ENCODE results near the gene CDC26. TPM values are rescaled to one million over a fixed set of nuclear protein-coding genes. Genes with fewer than 3 reads are reported as not detected.
A peak's percentile ranks its signal among the peaks of the same experiment; 100 is the strongest.

Gene CDC26
- total and polyA plus RNA-seq, 3 donors from 2014 or later, result 17.9 to 27.5 (median 19.8) TPM

- WGBS, 2 donors, result 6% methylated on average over 17 to 20 of the region's 20 CpGs
- Histone ChIP-seq H3K27me3 (no peaks in the 10 kb centered on the region), H3K4me3 (peak overlapping the region; percentile 63 to 83), H3K4me1 (peaks cover 12% of the 10 kb centered on the region), H3K9me3 (no peaks in the 10 kb centered on the region), H3K27ac (peak overlapping the region; percentile 69 to 80), H3K36me3 (ENCODE audit: low read depth, missing control alignments) (no peaks in the 10 kb centered on the region)
- TF ChIP-seq CTCF (IDR thresholded peaks at IDR 0.05), result no peak
- no peak for TF ChIP-seq POLR2A (IDR thresholded peaks at IDR 0.05)
- intact Hi-C loops (cut with DNase I; ENCODE audit: low total_unique reads), result loop anchor here (5.0 kb wide), 1 partner anchor 45 kb away; no protein-coding TSS in a partner anchor
- no peak for DNase-seq
Measured at GRCh38 chr9:113221800-113222481, 53.4 kb downstream of the CDC26 start.

- Histone ChIP-seq H3K27ac (peak within 1 kb of the TSS; percentile 69 to 80), H3K4me1 (peaks cover 12% of the 10 kb centered on the region), H3K36me3 (ENCODE audit: low read depth, missing control alignments) (no peaks in the 10 kb centered on the region), H3K27me3 (no peaks in the 10 kb centered on the region), H3K4me3 (peak within 1 kb of the TSS; percentile 63 to 83), H3K9me3 (no peaks in the 10 kb centered on the region)
- 0 to 1% methylated on average over 19 to 65 of the region's 65 CpGs for WGBS, 2 donors
- TF ChIP-seq CTCF (IDR thresholded peaks at IDR 0.05) (no peak), POLR2A (IDR thresholded peaks at IDR 0.05) (peak; percentile 33)
- peak; percentile 99 for DNase-seq
- intact Hi-C loops (cut with DNase I; ENCODE audit: low total_unique reads), result loop anchor here (5.0 kb wide), 1 partner anchor 46 kb away; no protein-coding TSS in a partner anchor
Measured at GRCh38 chr9:113221003-113221799, 54.2 kb downstream of the CDC26 start, which contains the start of the genes FKBP15 and SLC31A1. Gene FKBP15, minus strand, starts transcription at chr9:113221277. Its CDS starts 34 bp downstream, at chr9:113221243. Gene SLC31A1, plus strand, starts transcription at chr9:113221544. Its CDS starts 34,605 bp downstream, at chr9:113256149.

- H3K9me3 ChIP-seq, result no peaks in the 10 kb centered on the region
- peak overlapping the region; percentile 63 to 83 for H3K4me3 ChIP-seq
- 7% methylated on average over 11 of the region's 11 CpGs for WGBS, 2 donors
- intact Hi-C loops (cut with DNase I; ENCODE audit: low total_unique reads), result loop anchor here (5.0 kb wide), 1 partner anchor 47 kb away; no protein-coding TSS in a partner anchor
- peak overlapping the region; percentile 69 to 80 for H3K27ac ChIP-seq
- H3K27me3 ChIP-seq, result no peaks in the 10 kb centered on the region
- peaks cover 12% of the 10 kb centered on the region for H3K4me1 ChIP-seq
- H3K36me3 ChIP-seq (ENCODE audit: low read depth, missing control alignments), result no peaks in the 10 kb centered on the region
- TF ChIP-seq CTCF (IDR thresholded peaks at IDR 0.05), result no peak
- no peak for TF ChIP-seq POLR2A (IDR thresholded peaks at IDR 0.05)
- DNase-seq, result no peak
Measured at GRCh38 chr9:113220467-113221002, 54.8 kb downstream of the CDC26 start.

GRCh38 chr9:113219969-113220368, 55.4 kb downstream of the CDC26 start:
- no peaks in the 10 kb centered on the region for H3K9me3 ChIP-seq
- H3K36me3 ChIP-seq (ENCODE audit: low read depth, missing control alignments), result no peaks in the 10 kb centered on the region
- TF ChIP-seq POLR2A (IDR thresholded peaks at IDR 0.05), result no peak
- TF ChIP-seq CTCF (IDR thresholded peaks at IDR 0.05), result no peak
- no peaks in the 10 kb centered on the region for H3K27me3 ChIP-seq
- DNase-seq, result no peak
- H3K4me1 ChIP-seq, result peaks cover 12% of the 10 kb centered on the region
- intact Hi-C loops (cut with DNase I; ENCODE audit: low total_unique reads), result loop anchor here (5.0 kb wide), 1 partner anchor 47 kb away; no protein-coding TSS in a partner anchor
- H3K4me3 ChIP-seq, result peak overlapping the region; percentile 63 to 83
- WGBS, 2 donors, result 30 to 32% methylated on average over 1 of the region's 1 CpG
- H3K27ac ChIP-seq, result no peak overlapping the region

All from testis (tissue), 3 donors.